Breast epithelium (tissue), 3 donors: ENCODE measurements around the gene GLRA3.

Experiments used
- POLR2A ChIP-seq: fragments of 450-650 bp; IDR thresholded peaks from one replicate; pipeline ENCODE4 v1.6.1; 2016; ENCODE audit warnings: antibody characterized with exemption, mild to moderate bottlenecking, moderate library complexity
- POLR2AphosphoS5 ChIP-seq, 3 donors: sonication (generic); formaldehyde crosslinking; IDR thresholded peaks; one replicate each; pipeline ENCODE4 v1.6.1; 2017; ENCODE audit warnings: antibody characterized with exemption in 3 of 3

GRCh38 chr4:174752026-174752425 is 77.0 kb downstream of the GLRA3 start:
- no peak for TF ChIP-seq POLR2AphosphoS5 (IDR thresholded peaks at IDR 0.05)
- no peak for TF ChIP-seq POLR2A
